Brain microvascular endothelial cell (primary cell): Measurements from ENCODE around the gene CPE.

Experiments used
- DNase-seq: peaks from one replicate; pipeline ENCODE4 v3.0.0-alpha.2; 2020
- H3K27ac ChIP-seq: fragments of 250-450 bp; sonication (Bioruptor Pico); 2 replicates; pipeline ENCODE4 v1.5.1; 2020; ENCODE audit warnings: mild to moderate bottlenecking, moderate library complexity
- H3K27me3 ChIP-seq: fragments of 250-450 bp; sonication (Bioruptor Pico); replicated peaks from 2 replicates; pipeline ENCODE4 v1.5.1; 2020; ENCODE audit warnings: mild to moderate bottlenecking
- H3K36me3 ChIP-seq: fragments of 250-450 bp; sonication (Bioruptor Pico); replicated peaks from 2 replicates; pipeline ENCODE4 v1.5.1; 2020; ENCODE audit warnings: mild to moderate bottlenecking
- H3K4me3 ChIP-seq: 2 replicates; pipeline ENCODE4 v1.5.1; 2011; ENCODE audit warnings: low read depth, mild to moderate bottlenecking, control low read depth, low read length, moderate library complexity
- in situ Hi-C: cut with HindIII; loops from 2 replicates; pipeline ENCODE4 v1.10.0; 2017; ENCODE audit warnings: low sequenced_read_pairs, low pct_ligation_motif_present
- TF ChIP-seq, protein P1 (sequence below): IDR thresholded peaks from 2 replicates; pipeline ENCODE4 v1.5.1; 2011; ENCODE audit warnings: low read depth, mild to moderate bottlenecking, moderate library complexity, low read length, control low read depth, inconsistent platforms; ENCODE audit errors: missing control alignments

CPE gene

DNA sequence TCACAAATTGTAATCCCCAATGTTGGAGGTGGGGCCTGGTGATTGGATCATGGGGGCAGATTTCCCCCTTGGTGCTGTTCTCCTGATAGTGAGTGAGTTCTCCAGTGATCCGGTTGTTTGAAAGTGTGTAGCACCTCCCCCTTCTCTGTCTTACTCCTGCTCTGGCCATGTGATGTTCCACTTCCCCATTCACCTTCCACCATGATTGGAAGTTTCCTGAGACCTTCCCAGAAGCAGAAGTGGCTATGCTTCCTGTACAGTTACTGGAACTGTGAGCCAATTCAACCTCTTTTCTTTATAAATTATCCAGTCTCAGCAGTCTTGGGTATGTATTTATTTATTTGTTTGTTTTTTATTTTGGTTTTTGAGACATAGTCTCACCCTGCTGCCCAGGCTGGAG is 143.2 kb downstream of the CPE start:
- no peaks in the 10 kb centered on the region for H3K27me3 ChIP-seq
- in situ Hi-C loops = no loop called here
- H3K27ac ChIP-seq = no peak overlapping the region
- no peaks in the 10 kb centered on the region for H3K36me3 ChIP-seq
- TF ChIP-seq, protein P1, sequence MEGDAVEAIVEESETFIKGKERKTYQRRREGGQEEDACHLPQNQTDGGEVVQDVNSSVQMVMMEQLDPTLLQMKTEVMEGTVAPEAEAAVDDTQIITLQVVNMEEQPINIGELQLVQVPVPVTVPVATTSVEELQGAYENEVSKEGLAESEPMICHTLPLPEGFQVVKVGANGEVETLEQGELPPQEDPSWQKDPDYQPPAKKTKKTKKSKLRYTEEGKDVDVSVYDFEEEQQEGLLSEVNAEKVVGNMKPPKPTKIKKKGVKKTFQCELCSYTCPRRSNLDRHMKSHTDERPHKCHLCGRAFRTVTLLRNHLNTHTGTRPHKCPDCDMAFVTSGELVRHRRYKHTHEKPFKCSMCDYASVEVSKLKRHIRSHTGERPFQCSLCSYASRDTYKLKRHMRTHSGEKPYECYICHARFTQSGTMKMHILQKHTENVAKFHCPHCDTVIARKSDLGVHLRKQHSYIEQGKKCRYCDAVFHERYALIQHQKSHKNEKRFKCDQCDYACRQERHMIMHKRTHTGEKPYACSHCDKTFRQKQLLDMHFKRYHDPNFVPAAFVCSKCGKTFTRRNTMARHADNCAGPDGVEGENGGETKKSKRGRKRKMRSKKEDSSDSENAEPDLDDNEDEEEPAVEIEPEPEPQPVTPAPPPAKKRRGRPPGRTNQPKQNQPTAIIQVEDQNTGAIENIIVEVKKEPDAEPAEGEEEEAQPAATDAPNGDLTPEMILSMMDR = no peak
- DNase-seq = no peak
- H3K4me3 ChIP-seq = no peak overlapping the region

DNA sequence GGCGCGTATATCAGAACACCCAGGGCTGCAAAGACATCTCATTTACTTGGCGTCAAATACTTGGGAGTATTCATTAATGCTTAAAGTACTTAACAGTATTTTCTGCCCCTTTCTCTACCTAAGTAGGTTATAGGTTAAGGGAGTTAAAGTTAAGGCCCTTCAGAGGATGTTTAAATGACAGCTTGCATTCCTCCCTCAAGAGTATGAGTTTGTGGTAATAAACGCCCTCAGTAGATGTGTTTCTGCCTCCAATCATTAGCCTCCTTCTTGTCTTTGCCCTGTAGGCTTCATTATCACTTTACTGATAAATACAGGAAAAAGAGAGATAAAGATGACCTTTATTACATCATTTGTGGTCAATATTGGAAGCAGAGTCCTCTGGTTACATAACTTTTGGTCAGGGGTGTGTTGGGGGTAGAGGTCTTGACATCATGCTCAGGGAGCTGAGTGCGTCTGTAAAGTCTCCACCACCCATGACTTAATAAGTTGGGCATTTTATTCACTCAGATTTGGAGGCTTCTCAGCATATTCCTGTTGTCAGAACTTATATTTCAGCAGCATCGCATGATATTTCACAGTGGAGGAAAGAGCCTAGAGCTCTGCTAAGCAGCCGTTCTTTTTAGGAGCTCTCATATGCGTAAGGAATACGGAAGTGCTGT is 145.9 kb downstream of the CPE start:
- TF ChIP-seq, protein P1 = no peak
- Histone ChIP-seq H3K4me3 (no peak overlapping the region), H3K27ac (no peak overlapping the region), H3K27me3 (no peaks in the 10 kb centered on the region), H3K36me3 (no peaks in the 10 kb centered on the region)
- in situ Hi-C loops = loop anchor here (25.0 kb wide), 1 partner anchor 563 kb away; no protein-coding TSS in a partner anchor
- DNase-seq = no peak

- H3K36me3 ChIP-seq = no peaks in the 10 kb centered on the region
- no peak overlapping the region for H3K27ac ChIP-seq
- H3K4me3 ChIP-seq = no peak overlapping the region
- TF ChIP-seq, protein P1 = no peak
- no peak for DNase-seq
- in situ Hi-C loops = loop anchor here (25.0 kb wide), 1 partner anchor 554 kb away; no protein-coding TSS in a partner anchor
- no peaks in the 10 kb centered on the region for H3K27me3 ChIP-seq
Measured at GRCh38 chr4:165532976-165533375, 154.2 kb downstream of the CPE start.

DNA sequence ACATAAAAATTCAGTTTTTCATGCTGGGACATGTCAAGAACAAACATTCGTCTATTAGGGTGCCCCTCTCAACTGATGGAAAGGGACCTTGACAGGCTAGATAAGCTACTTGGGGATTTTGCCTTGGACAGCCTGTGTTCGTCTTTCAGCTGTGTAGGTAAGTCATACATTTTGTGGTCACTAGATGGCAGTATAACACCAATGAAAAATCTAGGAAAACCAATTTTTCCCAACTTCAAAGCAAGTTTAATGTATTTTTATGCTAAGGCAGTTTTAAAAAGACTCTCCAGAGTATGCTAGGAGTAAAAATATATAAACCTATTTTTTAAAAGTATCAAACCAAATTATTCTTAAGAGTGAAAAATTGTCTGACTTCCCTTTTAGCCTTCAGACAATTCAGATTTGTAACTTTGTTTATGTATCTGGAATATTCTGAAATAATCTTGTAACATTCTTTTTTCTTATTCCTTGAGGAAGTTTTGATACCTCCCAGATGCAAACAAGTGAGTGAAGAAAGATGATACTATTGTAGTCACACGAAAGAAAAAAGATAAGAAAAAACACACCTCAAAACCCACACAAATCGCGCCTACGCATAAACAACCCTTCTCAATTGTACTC is 158.3 kb downstream of the CPE start:
- H3K27me3 ChIP-seq = no peaks in the 10 kb centered on the region
- no peak overlapping the region for H3K27ac ChIP-seq
- in situ Hi-C loops = loop anchor here (25.0 kb wide), 1 partner anchor 550 kb away; no protein-coding TSS in a partner anchor
- no peaks in the 10 kb centered on the region for H3K36me3 ChIP-seq
- no peak overlapping the region for H3K4me3 ChIP-seq
- TF ChIP-seq, protein P1 = peak; percentile 47
- DNase-seq = peak; percentile 26

DNA sequence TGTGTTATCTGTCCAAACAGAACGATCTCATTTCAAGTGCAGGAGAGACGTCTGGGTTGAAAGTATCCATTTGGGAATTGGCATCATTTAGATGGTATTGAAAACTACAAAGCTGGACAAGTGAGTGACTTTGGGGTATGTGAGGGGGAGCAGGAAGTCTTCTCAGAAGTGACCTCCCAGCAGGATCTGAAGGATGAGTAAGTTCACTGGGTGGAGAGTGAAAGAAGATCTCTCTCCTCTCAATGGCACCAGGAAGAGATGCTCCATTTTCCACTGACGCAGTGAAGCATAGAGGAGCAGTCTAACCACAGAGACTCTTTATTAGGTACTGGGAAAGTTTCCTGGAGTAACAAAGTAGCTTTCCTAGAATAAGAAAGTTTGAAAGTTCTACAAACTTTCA is 161.0 kb downstream of the CPE start:
- no peak overlapping the region for H3K27ac ChIP-seq
- no peaks in the 10 kb centered on the region for H3K36me3 ChIP-seq
- DNase-seq = no peak
- H3K27me3 ChIP-seq = no peaks in the 10 kb centered on the region
- in situ Hi-C loops = loop anchor here (25.0 kb wide), 1 partner anchor 548 kb away; no protein-coding TSS in a partner anchor
- no peak overlapping the region for H3K4me3 ChIP-seq
- TF ChIP-seq, protein P1 = no peak
